ENCODE data around the gene DDI2. TPM values are rescaled to one million over a fixed set of nuclear protein-coding genes. Genes with fewer than 3 reads are reported as not detected.

The DDI2 gene
- total and polyA plus RNA-seq, 9 of the 15 experiments (the other 6 are each of a cell fraction or from before 2014, with no cell fraction given), result 6.5 to 48.4 (median 21.2) TPM

DNA sequence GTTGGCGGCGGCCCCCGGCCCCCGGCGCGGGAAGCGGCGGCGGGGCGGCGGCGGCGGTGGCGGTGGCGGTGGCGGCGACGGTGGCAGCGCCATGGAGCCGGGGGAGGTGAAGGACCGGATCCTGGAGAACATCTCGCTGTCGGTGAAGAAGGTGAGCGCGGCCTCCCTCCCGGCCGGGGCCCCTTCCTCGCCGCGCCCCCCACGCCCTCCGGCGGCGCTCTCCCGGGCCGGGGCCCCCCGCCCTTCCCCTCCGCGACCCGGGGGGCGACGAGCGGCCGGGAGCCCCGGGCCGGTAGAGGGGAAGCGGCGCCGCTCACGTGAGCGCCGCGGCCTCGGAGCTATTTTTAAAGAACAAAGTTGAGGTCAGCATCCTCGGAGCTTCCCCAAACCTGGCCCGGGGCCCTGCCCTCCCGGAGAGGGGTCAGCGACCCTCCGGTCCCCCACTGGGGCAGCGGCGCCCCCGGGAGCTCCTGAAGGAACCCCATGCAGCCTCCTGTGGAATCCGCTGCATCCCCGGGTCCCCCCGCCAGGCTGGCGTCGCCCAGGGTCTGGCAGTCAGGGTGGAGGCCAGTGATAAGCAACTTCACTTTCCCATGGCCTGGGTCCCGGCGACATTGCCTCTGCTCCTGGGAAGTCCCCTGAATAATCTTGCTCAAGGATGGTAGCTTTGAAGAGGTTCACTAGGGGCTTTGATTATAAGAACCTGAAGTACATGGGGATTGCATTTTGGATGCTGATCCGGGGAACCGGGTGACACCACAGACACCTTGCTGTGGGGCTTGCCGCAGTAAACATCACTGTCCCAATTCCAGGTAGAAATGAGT is 67.4 kb downstream of the DDI2 start (continued):
- TF ChIP-seq, protein P1, sequence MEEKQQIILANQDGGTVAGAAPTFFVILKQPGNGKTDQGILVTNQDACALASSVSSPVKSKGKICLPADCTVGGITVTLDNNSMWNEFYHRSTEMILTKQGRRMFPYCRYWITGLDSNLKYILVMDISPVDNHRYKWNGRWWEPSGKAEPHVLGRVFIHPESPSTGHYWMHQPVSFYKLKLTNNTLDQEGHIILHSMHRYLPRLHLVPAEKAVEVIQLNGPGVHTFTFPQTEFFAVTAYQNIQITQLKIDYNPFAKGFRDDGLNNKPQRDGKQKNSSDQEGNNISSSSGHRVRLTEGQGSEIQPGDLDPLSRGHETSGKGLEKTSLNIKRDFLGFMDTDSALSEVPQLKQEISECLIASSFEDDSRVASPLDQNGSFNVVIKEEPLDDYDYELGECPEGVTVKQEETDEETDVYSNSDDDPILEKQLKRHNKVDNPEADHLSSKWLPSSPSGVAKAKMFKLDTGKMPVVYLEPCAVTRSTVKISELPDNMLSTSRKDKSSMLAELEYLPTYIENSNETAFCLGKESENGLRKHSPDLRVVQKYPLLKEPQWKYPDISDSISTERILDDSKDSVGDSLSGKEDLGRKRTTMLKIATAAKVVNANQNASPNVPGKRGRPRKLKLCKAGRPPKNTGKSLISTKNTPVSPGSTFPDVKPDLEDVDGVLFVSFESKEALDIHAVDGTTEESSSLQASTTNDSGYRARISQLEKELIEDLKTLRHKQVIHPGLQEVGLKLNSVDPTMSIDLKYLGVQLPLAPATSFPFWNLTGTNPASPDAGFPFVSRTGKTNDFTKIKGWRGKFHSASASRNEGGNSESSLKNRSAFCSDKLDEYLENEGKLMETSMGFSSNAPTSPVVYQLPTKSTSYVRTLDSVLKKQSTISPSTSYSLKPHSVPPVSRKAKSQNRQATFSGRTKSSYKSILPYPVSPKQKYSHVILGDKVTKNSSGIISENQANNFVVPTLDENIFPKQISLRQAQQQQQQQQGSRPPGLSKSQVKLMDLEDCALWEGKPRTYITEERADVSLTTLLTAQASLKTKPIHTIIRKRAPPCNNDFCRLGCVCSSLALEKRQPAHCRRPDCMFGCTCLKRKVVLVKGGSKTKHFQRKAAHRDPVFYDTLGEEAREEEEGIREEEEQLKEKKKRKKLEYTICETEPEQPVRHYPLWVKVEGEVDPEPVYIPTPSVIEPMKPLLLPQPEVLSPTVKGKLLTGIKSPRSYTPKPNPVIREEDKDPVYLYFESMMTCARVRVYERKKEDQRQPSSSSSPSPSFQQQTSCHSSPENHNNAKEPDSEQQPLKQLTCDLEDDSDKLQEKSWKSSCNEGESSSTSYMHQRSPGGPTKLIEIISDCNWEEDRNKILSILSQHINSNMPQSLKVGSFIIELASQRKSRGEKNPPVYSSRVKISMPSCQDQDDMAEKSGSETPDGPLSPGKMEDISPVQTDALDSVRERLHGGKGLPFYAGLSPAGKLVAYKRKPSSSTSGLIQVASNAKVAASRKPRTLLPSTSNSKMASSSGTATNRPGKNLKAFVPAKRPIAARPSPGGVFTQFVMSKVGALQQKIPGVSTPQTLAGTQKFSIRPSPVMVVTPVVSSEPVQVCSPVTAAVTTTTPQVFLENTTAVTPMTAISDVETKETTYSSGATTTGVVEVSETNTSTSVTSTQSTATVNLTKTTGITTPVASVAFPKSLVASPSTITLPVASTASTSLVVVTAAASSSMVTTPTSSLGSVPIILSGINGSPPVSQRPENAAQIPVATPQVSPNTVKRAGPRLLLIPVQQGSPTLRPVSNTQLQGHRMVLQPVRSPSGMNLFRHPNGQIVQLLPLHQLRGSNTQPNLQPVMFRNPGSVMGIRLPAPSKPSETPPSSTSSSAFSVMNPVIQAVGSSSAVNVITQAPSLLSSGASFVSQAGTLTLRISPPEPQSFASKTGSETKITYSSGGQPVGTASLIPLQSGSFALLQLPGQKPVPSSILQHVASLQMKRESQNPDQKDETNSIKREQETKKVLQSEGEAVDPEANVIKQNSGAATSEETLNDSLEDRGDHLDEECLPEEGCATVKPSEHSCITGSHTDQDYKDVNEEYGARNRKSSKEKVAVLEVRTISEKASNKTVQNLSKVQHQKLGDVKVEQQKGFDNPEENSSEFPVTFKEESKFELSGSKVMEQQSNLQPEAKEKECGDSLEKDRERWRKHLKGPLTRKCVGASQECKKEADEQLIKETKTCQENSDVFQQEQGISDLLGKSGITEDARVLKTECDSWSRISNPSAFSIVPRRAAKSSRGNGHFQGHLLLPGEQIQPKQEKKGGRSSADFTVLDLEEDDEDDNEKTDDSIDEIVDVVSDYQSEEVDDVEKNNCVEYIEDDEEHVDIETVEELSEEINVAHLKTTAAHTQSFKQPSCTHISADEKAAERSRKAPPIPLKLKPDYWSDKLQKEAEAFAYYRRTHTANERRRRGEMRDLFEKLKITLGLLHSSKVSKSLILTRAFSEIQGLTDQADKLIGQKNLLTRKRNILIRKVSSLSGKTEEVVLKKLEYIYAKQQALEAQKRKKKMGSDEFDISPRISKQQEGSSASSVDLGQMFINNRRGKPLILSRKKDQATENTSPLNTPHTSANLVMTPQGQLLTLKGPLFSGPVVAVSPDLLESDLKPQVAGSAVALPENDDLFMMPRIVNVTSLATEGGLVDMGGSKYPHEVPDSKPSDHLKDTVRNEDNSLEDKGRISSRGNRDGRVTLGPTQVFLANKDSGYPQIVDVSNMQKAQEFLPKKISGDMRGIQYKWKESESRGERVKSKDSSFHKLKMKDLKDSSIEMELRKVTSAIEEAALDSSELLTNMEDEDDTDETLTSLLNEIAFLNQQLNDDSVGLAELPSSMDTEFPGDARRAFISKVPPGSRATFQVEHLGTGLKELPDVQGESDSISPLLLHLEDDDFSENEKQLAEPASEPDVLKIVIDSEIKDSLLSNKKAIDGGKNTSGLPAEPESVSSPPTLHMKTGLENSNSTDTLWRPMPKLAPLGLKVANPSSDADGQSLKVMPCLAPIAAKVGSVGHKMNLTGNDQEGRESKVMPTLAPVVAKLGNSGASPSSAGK (IDR thresholded peaks at IDR 0.05), result no peak; the same call in 1 of the 2 replicates
- TF ChIP-seq SIN3B (IDR thresholded peaks at IDR 0.05; ENCODE audit: low read depth) (0 out of 2 replicates have a peak, but pooled peaks have one; percentile 24), POLR3A (IDR thresholded peaks at IDR 0.05; ENCODE audit: borderline replicate concordance, extremely low read depth, insufficient read depth, insufficient read length) (no peak), ZBTB7A (IDR thresholded peaks at IDR 0.05; ENCODE audit: borderline replicate concordance, control insufficient read depth, low read depth, low read length) (peak; percentile 92), POLR2A (conservative IDR thresholded peaks at IDR 0.05) (peak; percentile 22; the same call in 1 of the 2 replicates), KDM2B (CRISPR knock-in tag; IDR thresholded peaks at IDR 0.05) (0 out of 2 replicates have a peak, but pooled peaks have one; percentile 43), NFIC (IDR thresholded peaks at IDR 0.05) (no peak), MCM3 (IDR thresholded peaks at IDR 0.05) (no peak), RFX1 (IDR thresholded peaks at IDR 0.05) (no peak), CBFB (CRISPR knock-in tag; IDR thresholded peaks at IDR 0.05) (no peak), ESRRA (IDR thresholded peaks at IDR 0.05; ENCODE audit: borderline replicate concordance, low read depth) (no peak)
- TF ChIP-seq, protein P2, sequence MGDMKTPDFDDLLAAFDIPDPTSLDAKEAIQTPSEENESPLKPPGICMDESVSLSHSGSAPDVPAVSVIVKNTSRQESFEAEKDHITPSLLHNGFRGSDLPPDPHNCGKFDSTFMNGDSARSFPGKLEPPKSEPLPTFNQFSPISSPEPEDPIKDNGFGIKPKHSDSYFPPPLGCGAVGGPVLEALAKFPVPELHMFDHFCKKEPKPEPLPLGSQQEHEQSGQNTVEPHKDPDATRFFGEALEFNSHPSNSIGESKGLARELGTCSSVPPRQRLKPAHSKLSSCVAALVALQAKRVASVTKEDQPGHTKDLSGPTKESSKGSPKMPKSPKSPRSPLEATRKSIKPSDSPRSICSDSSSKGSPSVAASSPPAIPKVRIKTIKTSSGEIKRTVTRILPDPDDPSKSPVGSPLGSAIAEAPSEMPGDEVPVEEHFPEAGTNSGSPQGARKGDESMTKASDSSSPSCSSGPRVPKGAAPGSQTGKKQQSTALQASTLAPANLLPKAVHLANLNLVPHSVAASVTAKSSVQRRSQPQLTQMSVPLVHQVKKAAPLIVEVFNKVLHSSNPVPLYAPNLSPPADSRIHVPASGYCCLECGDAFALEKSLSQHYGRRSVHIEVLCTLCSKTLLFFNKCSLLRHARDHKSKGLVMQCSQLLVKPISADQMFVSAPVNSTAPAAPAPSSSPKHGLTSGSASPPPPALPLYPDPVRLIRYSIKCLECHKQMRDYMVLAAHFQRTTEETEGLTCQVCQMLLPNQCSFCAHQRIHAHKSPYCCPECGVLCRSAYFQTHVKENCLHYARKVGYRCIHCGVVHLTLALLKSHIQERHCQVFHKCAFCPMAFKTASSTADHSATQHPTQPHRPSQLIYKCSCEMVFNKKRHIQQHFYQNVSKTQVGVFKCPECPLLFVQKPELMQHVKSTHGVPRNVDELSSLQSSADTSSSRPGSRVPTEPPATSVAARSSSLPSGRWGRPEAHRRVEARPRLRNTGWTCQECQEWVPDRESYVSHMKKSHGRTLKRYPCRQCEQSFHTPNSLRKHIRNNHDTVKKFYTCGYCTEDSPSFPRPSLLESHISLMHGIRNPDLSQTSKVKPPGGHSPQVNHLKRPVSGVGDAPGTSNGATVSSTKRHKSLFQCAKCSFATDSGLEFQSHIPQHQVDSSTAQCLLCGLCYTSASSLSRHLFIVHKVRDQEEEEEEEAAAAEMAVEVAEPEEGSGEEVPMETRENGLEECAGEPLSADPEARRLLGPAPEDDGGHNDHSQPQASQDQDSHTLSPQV (IDR thresholded peaks at IDR 0.05), result peak; percentile 37; the same call in 1 of the 2 replicates
